Measurements from ENCODE around the gene MAN2C1.

DNA sequence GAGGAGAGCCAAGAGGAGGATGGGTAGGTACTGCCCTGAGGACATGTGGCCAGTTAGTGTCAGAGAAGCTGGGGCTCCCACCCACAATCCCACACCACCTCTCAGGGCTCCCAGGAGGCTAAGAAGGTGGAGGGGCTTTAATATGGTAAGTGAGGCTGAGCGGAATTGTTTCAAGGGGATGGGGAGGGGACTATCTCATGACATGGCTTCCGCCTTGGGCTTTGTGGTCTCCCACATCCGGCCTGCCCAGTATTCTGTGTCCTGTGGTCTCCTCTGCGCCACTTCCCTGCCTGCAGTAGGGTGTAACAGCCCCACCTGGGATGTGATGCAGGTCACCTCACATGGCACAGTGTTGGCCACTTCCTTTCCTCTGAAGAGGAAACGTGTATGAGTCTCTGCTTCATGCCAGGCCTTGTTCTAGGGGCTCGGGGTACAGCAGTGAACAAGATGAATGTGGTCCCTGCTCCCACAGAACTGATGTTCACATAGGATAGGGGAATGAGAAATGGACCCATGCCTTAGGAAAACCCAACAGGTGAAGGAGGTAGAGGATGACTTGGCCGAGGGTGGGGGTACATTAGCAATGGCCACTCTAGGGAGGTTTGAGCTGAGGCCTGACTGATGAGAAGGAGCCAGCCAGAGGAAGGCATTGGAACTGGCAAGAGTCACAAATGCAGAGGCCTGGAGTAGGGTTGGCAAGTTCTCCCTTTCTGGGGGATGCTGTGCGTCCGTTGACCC is 18.4 kb downstream of the MAN2C1 start:
- TF ChIP-seq POLR2AphosphoS5 (IDR thresholded peaks at IDR 0.05; ENCODE audit: borderline replicate concordance, low read depth, low read length) = no peak
- no peak for TF ChIP-seq EZH2 (IDR thresholded peaks at IDR 0.05)
- TF ChIP-seq FOXP2 (optimal IDR thresholded peaks at IDR 0.05; ENCODE audit: control extremely low read depth, extremely low read length, insufficient read depth) = no peak
